Skeletal muscle tissue (tissue), 4 donors: ENCODE results near the gene LZTFL1. TPM values are rescaled to one million over a fixed set of nuclear protein-coding genes. Genes with fewer than 3 reads are reported as not detected.

Source experiments
- H3K27ac ChIP-seq: one replicate; pipeline ENCODE4 v1.7.0; 2013; ENCODE audit warnings: mild to moderate bottlenecking, low read depth, low read length, inconsistent platforms
- H3K27me3 ChIP-seq, 3 donors: one replicate each; pipeline ENCODE4 v1.7.0; 2013; ENCODE audit warnings: low read length in 3 of 3; ENCODE audit not compliant: control insufficient read depth in 3 of 3, insufficient read depth in 3 of 3
- H3K36me3 ChIP-seq, 3 donors: one replicate each; pipeline ENCODE4 v1.7.0; 2013; ENCODE audit warnings: low read length in 3 of 3; ENCODE audit not compliant: control insufficient read depth in 3 of 3, insufficient read depth in 3 of 3
- H3K4me1 ChIP-seq, 3 donors: one replicate each; pipeline ENCODE4 v1.7.0; 2013; ENCODE audit warnings: low read length in 3 of 3, mild to moderate bottlenecking in 3 of 3; ENCODE audit not compliant: control insufficient read depth in 3 of 3, insufficient read depth in 3 of 3
- H3K4me3 ChIP-seq, 3 donors: one replicate each; pipeline ENCODE4 v1.7.0; 2013; ENCODE audit warnings: low read length in 3 of 3
- H3K9ac ChIP-seq, 3 donors: one replicate each; pipeline ENCODE4 v1.7.0; 2013; ENCODE audit warnings: low read length in 3 of 3, mild to moderate bottlenecking in 3 of 3, moderate library complexity in 2 of 3, low read depth in 1 of 3
- H3K9me3 ChIP-seq, 3 donors: one replicate each; pipeline ENCODE4 v1.7.0; 2013; ENCODE audit warnings: low read length in 3 of 3; ENCODE audit not compliant: control insufficient read depth in 3 of 3
- total RNA-seq: library from RNA; depleted of rRNA; stranded (reverse); fragments of >200 nt; gene quantifications from one replicate; pipeline ENCODE4 v1.2.3, GENCODE V29; 2014
- donor health status: Osteomylitis.

The LZTFL1 gene
- total RNA-seq, 1 donor from 2014 or later: 6.8 TPM

GRCh38 chr3:45819543-45819942 is 22.4 kb downstream of the LZTFL1 start:
- H3K36me3 ChIP-seq: peaks cover 0 to 8% (median 1%) of the 10 kb centered on the region in 3 donors
- peaks cover 36 to 50% (median 40%) of the 10 kb centered on the region in 3 donors for H3K4me1 ChIP-seq
- no peaks in the 10 kb centered on the region for H3K27me3 ChIP-seq
- H3K27ac ChIP-seq: peak overlapping the region; percentile 84
- no peaks in the 10 kb centered on the region for H3K9me3 ChIP-seq
- no peak overlapping the region for H3K4me3 ChIP-seq
- no peak overlapping the region for H3K9ac ChIP-seq

- Histone ChIP-seq H3K27me3 (no peaks in the 10 kb centered on the region), H3K36me3 (peaks cover 0 to 3% (median 0%) of the 10 kb centered on the region in 3 donors), H3K9ac (peak overlapping the region in 1 of 3 donors; percentile 7), H3K27ac (peak overlapping the region; percentile 84), H3K9me3 (no peaks in the 10 kb centered on the region), H3K4me3 (peak overlapping the region in 2 of 3 donors; percentile 15 to 41), H3K4me1 (peaks cover 36 to 50% (median 40%) of the 10 kb centered on the region in 3 donors)
Observed at GRCh38 chr3:45817831-45818522, 23.9 kb downstream of the LZTFL1 start.

GRCh38 chr3:45816544-45816943 is 25.4 kb downstream of the LZTFL1 start:
- H3K36me3 ChIP-seq: no peaks in the 10 kb centered on the region
- H3K27ac ChIP-seq: peak overlapping the region; percentile 84
- H3K27me3 ChIP-seq: no peaks in the 10 kb centered on the region
- no peak overlapping the region for H3K9ac ChIP-seq
- H3K4me3 ChIP-seq: peak overlapping the region in 1 of 3 donors; percentile 22
- H3K4me1 ChIP-seq: peaks cover 30 to 43% (median 37%) of the 10 kb centered on the region in 3 donors
- H3K9me3 ChIP-seq: no peaks in the 10 kb centered on the region

- Histone ChIP-seq H3K9ac (no peak overlapping the region), H3K4me3 (no peak overlapping the region), H3K27ac (no peak overlapping the region), H3K27me3 (no peaks in the 10 kb centered on the region), H3K4me1 (peaks cover 27 to 34% (median 32%) of the 10 kb centered on the region in 3 donors), H3K36me3 (no peaks in the 10 kb centered on the region), H3K9me3 (no peaks in the 10 kb centered on the region)
Observed at GRCh38 chr3:45814322-45814721, 27.6 kb downstream of the LZTFL1 start.

- H3K27me3 ChIP-seq: no peaks in the 10 kb centered on the region
- H3K27ac ChIP-seq: no peak overlapping the region
- peaks cover 0 to 6% (median 2%) of the 10 kb centered on the region in 3 donors for H3K4me1 ChIP-seq
- peak overlapping the region in 1 of 3 donors; percentile 15 for H3K9ac ChIP-seq
- no peaks in the 10 kb centered on the region for H3K36me3 ChIP-seq
- H3K9me3 ChIP-seq: no peaks in the 10 kb centered on the region
- H3K4me3 ChIP-seq: no peak overlapping the region
Observed at GRCh38 chr3:45807681-45808540, 34.0 kb downstream of the LZTFL1 start.

GRCh38 chr3:45807133-45807532 is 34.8 kb downstream of the LZTFL1 start:
- no peaks in the 10 kb centered on the region for H3K9me3 ChIP-seq
- peaks cover 0 to 6% (median 2%) of the 10 kb centered on the region in 3 donors for H3K4me1 ChIP-seq
- no peaks in the 10 kb centered on the region for H3K27me3 ChIP-seq
- no peak overlapping the region for H3K27ac ChIP-seq
- peak overlapping the region in 1 of 3 donors; percentile 15 for H3K9ac ChIP-seq
- H3K4me3 ChIP-seq: no peak overlapping the region
- no peaks in the 10 kb centered on the region for H3K36me3 ChIP-seq

- Histone ChIP-seq H3K36me3 (no peaks in the 10 kb centered on the region), H3K4me1 (peaks cover 0 to 6% (median 2%) of the 10 kb centered on the region in 3 donors), H3K9me3 (no peaks in the 10 kb centered on the region), H3K9ac (no peak overlapping the region), H3K27ac (no peak overlapping the region), H3K27me3 (no peaks in the 10 kb centered on the region), H3K4me3 (no peak overlapping the region)
Observed at GRCh38 chr3:45806072-45806471, 35.8 kb downstream of the LZTFL1 start.

GRCh38 chr3:45803252-45803935 is 38.5 kb downstream of the LZTFL1 start:
- H3K4me1 ChIP-seq: peaks cover 0 to 6% (median 2%) of the 10 kb centered on the region in 3 donors
- H3K9ac ChIP-seq: no peak overlapping the region
- H3K27ac ChIP-seq: no peak overlapping the region
- no peaks in the 10 kb centered on the region for H3K36me3 ChIP-seq
- no peak overlapping the region for H3K4me3 ChIP-seq
- no peaks in the 10 kb centered on the region for H3K9me3 ChIP-seq
- H3K27me3 ChIP-seq: peaks cover 0 to 9% (median 4%) of the 10 kb centered on the region in 3 donors

GRCh38 chr3:45802146-45802545 is 39.8 kb downstream of the LZTFL1 start:
- Histone ChIP-seq H3K4me3 (no peak overlapping the region), H3K27ac (no peak overlapping the region), H3K4me1 (no peaks in the 10 kb centered on the region), H3K27me3 (peaks cover 1 to 16% (median 16%) of the 10 kb centered on the region in 3 donors), H3K9me3 (no peaks in the 10 kb centered on the region), H3K36me3 (no peaks in the 10 kb centered on the region), H3K9ac (no peak overlapping the region)
